Central memory CD4-positive, alpha-beta T cell (primary cell): Measurements from ENCODE around the gene SNTG2.

Source experiments
- DNase-seq: peaks from one replicate; pipeline ENCODE4 v3.0.0; 2022

The SNTG2 gene

GRCh38 chr2:1248187-1248586 is 297.5 kb downstream of the SNTG2 start:
- no peak for DNase-seq

- DNase-seq, result no peak
Observed at GRCh38 chr2:1249897-1250687, 299.4 kb downstream of the SNTG2 start.

DNA sequence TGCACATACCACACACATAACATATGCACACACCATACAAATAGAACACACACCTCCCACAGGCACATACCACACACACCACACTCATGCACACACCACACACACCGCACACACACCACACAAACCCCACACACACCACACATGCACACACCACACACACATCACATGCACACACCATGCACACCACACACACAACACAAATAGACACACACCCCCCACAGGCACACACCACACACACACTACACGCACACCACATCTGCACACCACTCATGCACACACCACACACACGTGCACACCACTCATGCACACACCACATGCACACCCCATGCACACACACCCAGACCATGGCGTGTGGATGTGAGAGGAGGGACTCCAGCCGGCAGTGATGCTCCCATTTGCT is 300.9 kb downstream of the SNTG2 start:
- no peak for DNase-seq

- no peak for DNase-seq
Observed at GRCh38 chr2:1253629-1254028, 303.0 kb downstream of the SNTG2 start.

- no peak for DNase-seq
Observed at GRCh38 chr2:1254662-1255343, 304.2 kb downstream of the SNTG2 start.

DNA sequence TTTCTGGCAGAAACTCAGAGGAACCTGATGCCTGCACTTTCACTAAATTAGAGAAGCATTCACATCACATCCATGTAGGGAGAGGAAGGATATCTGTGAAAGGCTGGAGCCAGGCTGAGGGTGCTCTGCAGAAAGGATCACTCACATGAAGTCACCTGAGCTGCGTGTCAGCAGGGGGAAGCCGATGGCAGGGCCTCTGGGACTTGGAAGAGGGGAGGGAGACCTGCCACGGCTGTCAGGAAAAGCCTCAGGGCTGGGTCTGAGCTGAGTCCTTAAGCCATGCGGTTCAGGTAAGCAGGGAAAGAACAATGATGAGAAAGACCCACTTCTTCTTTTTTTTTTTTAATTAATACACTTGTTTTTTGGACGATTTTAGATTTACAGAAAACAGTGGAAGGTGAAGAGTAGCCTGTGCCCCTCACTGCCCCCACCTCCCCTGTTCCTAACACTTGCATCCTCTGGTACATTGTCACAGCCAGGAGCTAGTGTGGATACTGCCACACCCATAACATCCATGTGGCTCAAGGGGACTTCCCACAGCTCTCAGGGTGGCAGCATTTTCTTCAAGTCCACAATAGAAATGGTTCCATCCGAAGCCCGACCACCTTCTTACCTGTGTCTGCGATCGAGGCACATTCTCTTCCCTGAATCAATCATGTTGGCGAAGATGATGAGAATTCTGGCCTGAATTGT is 306.1 kb downstream of the SNTG2 start:
- DNase-seq, result no peak

- DNase-seq, result no peak
Observed at GRCh38 chr2:1257334-1257733, 306.7 kb downstream of the SNTG2 start.

- no peak for DNase-seq
Observed at GRCh38 chr2:1259746-1260145, 309.1 kb downstream of the SNTG2 start.

- no peak for DNase-seq
Observed at GRCh38 chr2:1262609-1263008, 312.0 kb downstream of the SNTG2 start.

DNA sequence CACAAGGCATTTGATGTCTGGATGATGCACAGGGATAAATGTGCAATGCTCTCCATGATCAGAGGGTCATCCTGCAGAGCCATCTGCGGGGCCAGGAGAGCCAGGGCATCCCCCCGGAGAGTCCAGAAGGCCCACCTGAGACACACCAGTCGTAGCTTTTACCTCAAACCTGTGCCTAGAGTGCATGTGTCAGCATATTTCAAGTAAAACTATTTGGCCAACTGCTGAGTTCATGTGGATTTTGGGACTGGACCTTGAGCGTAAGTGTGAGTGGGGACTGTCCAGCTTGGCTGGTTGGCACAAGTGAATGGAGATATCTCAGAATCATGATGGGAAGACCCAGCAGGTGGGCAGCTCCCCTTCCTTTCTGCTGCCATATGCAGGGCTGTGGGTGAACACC is 314.8 kb downstream of the SNTG2 start:
- DNase-seq, result no peak

DNA sequence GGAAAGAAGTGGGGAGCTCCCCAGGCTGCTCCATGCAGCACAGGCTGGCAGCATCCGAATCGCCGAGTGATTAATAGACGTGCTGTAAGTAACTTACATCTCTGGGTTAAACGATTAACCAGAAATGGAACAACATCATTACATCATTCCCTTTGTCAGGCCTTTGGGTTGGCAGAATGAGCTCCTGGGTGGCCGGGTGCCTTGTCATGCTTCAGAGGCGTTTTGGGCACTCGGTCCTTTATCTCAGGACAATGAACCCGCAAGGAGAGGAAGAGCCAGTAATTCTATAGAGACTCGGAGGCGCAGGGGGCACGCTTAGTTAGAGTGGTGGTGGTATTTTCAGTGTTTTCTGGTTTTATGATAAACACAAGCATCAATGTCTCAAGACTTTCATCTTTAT is 315.7 kb downstream of the SNTG2 start:
- DNase-seq, result no peak

- no peak for DNase-seq
Observed at GRCh38 chr2:1268034-1268433, 317.4 kb downstream of the SNTG2 start.

- DNase-seq, result no peak
Observed at GRCh38 chr2:1269812-1270211, 319.2 kb downstream of the SNTG2 start.

- DNase-seq, result no peak
Observed at GRCh38 chr2:1272835-1273234, 322.2 kb downstream of the SNTG2 start.

DNA sequence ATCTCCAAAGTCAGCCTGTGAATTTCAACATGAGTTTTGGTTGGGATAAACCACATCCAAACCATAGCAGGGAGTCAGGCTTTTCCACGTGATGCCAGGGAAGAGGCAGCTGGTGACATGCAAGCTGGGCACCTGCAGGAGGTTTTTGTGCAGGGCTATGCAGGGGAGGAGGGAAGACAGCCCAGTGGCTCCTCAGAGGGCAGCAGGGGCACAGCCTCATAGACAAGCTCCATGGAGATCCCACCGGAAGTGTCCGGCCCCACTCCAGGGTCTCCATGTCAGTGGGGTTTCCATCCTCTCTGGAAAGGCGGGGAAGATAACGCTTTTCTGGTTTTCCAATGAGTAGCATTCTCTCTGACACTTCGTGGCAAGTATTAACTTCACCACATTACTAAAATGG is 327.0 kb downstream of the SNTG2 start:
- DNase-seq, result no peak

- no peak for DNase-seq
Observed at GRCh38 chr2:1278125-1278524, 327.5 kb downstream of the SNTG2 start.

DNA sequence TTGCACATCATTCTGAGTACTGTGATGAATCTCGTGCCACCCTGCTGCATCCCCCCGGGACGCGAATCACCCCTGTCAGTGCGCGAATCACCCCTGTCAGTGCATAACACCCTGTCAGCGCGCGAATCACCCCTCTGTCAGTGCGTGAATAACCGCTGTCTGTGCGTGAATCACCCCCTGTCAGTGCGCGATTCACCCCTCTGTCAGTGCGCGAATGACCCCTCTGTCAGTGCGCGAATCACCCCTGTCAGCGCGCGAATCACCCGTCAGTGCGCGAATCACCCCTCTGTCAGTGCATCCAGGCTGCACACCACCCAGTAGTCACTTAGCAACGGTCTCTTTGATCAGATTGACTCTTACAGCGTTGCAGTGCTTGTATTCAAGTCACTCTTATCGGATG is 328.2 kb downstream of the SNTG2 start:
- DNase-seq, result no peak

GRCh38 chr2:1282552-1282951 is 331.9 kb downstream of the SNTG2 start:
- no peak for DNase-seq

GRCh38 chr2:1283020-1283801 is 332.6 kb downstream of the SNTG2 start:
- no peak for DNase-seq

- no peak for DNase-seq
Observed at GRCh38 chr2:1283871-1284270, 333.2 kb downstream of the SNTG2 start.

- DNase-seq, result no peak
Observed at GRCh38 chr2:1286929-1287328, 336.3 kb downstream of the SNTG2 start.

GRCh38 chr2:1287427-1287826 is 336.8 kb downstream of the SNTG2 start:
- DNase-seq, result no peak

DNA sequence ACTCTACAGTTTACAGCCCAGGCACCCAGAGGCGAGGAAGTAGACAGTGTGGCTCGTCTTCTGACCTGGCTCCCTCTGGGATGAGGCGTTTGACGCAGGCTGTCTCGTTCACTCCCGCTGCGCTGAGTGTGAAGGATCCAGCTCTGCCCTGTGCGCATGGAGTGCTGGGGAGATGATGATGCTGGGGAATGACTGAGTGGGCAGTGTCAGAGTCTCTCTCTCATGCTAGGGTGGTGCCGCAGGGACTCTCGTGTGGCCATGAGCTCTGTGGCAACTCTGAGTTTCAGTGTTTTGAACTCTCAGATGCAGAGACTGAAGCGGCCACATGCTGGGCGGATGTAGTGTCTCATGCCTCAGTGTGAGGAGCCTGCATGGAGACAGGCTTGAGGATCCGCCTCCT is 344.3 kb downstream of the SNTG2 start:
- DNase-seq, result no peak
